Astrocyte of the spinal cord (primary cell): ENCODE results near the gene SAMD11.

Experiments
- DNase-seq: peaks from one replicate; pipeline ENCODE4 v3.0.0; 2011; ENCODE audit warnings: low read depth, low spot score
- H3K4me3 ChIP-seq: 2 replicates; pipeline ENCODE4 v1.5.1; 2011; ENCODE audit warnings: low read depth, mild to moderate bottlenecking, low read length, moderate library complexity
- CTCF ChIP-seq: IDR thresholded peaks from 2 replicates; pipeline ENCODE4 v1.5.1; 2012; ENCODE audit warnings: low read depth, mild to moderate bottlenecking, low read length, inconsistent platforms
- in situ Hi-C: cut with HindIII; loops from 2 replicates; pipeline ENCODE4 v1.10.0; 2017; ENCODE audit warnings: low sequenced_read_pairs

The SAMD11 gene

GRCh38 chr1:902802-903201 is 20.9 kb upstream of the SAMD11 start:
- TF ChIP-seq CTCF, result no peak
- in situ Hi-C loops, result no loop called here
- H3K4me3 ChIP-seq, result no peak overlapping the region
- no peak for DNase-seq

- no peak for TF ChIP-seq CTCF
- DNase-seq, result no peak
- in situ Hi-C loops, result no loop called here
- H3K4me3 ChIP-seq, result no peak overlapping the region
Observed at GRCh38 chr1:903305-903704, 20.4 kb upstream of the SAMD11 start.

- in situ Hi-C loops, result no loop called here
- DNase-seq, result no peak
- TF ChIP-seq CTCF, result no peak
- H3K4me3 ChIP-seq, result peak overlapping the region; percentile 12
Observed at GRCh38 chr1:903721-904271, 19.9 kb upstream of the SAMD11 start.

GRCh38 chr1:904310-904950 is 19.3 kb upstream of the SAMD11 start:
- DNase-seq, result peak; percentile 81
- peak overlapping the region; percentile 46 for H3K4me3 ChIP-seq
- in situ Hi-C loops, result no loop called here
- peak; percentile 64 for TF ChIP-seq CTCF

GRCh38 chr1:905071-905749 is 18.5 kb upstream of the SAMD11 start:
- no peak for DNase-seq

More at GRCh38 chr1:905071-905749, 18.5 kb upstream of the SAMD11 start:
- H3K4me3 ChIP-seq, result peak overlapping the region; percentile 46
- TF ChIP-seq CTCF, result no peak
- in situ Hi-C loops, result no loop called here
